ENCODE measurements around the gene SLC22A7. TPM values are rescaled to one million over a fixed set of nuclear protein-coding genes. Genes with fewer than 3 reads are reported as not detected.

Gene SLC22A7
- total RNA-seq, 6 donors from 2014 or later, result not detected

DNA sequence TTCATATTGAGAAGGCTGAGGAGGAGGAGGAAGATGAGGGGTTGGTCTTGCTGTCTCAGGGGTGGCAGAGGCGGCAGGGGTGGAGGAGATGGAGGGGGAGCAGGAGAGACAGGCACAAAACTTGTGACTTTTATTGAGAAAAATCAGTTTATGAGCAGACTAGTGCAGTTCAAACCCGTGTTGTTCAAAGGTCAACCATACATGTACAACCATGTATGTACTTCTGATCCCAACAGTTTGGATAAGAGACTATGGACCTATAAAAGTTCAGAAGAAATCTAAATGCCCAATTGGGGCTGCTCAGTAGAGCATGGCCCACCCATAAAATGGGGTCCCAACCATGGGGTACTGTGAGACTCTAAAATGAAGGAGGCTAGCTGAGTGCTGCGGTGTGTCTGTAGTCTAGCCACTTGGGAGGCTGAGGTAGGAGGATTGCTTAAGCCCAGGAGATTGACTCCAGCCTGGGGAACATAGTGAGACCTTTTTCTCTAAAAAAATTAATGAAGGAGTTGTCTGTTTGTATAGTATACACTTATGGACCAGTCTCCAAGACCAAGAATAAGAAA is 7.6 kb upstream of the SLC22A7 start:
- no peak for DNase-seq
- ATAC-seq (ENCODE audit: low FRiP score in 2 of 2), result no peak
- H3K4me1 ChIP-seq, result peaks cover 0 to 3% (median 0%) of the 10 kb centered on the region in 4 donors
- no peak overlapping the region for H3K27ac ChIP-seq
- peaks cover 0 to 6% (median 2%) of the 10 kb centered on the region in 4 donors for H3K27me3 ChIP-seq
- 72 to 79% methylated on average over 3 of the region's 3 CpGs for WGBS, 2 donors
- TF ChIP-seq, protein P1, sequence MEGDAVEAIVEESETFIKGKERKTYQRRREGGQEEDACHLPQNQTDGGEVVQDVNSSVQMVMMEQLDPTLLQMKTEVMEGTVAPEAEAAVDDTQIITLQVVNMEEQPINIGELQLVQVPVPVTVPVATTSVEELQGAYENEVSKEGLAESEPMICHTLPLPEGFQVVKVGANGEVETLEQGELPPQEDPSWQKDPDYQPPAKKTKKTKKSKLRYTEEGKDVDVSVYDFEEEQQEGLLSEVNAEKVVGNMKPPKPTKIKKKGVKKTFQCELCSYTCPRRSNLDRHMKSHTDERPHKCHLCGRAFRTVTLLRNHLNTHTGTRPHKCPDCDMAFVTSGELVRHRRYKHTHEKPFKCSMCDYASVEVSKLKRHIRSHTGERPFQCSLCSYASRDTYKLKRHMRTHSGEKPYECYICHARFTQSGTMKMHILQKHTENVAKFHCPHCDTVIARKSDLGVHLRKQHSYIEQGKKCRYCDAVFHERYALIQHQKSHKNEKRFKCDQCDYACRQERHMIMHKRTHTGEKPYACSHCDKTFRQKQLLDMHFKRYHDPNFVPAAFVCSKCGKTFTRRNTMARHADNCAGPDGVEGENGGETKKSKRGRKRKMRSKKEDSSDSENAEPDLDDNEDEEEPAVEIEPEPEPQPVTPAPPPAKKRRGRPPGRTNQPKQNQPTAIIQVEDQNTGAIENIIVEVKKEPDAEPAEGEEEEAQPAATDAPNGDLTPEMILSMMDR (IDR thresholded peaks at IDR 0.05), result no peak
- TF ChIP-seq POLR2A (IDR thresholded peaks at IDR 0.05) (no peak), POLR2AphosphoS5 (IDR thresholded peaks at IDR 0.05) (no peak), EP300 (IDR thresholded peaks at IDR 0.05) (no peak)
- no peaks in the 10 kb centered on the region for H3K36me3 ChIP-seq
- H3K4me3 ChIP-seq, result no peak overlapping the region
- H3K9me3 ChIP-seq, result no peaks in the 10 kb centered on the region

DNA sequence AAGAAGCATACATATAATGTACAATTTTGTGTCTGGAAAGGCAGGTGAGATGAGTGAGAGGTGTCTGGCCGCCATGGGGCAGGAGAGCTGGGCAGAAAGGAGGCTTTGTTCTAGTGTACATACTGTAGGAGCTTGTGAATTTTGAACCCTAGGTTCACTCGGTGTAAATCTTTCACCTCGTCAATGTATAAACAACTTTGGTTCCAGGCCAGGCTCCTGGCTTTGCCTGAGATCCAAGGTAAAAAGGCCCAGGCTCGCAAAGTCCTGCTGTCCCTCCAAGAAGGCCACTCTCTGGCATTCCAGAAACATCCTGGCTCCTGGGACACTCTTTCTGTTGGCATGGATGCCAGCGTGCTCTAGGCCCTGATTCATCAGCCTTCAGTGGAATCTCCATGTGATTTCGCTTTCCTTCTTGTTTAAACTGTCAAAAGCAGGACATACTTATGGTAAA is 7.1 kb upstream of the SLC22A7 start:
- Histone ChIP-seq H3K4me3 (no peak overlapping the region), H3K27me3 (peaks cover 0 to under 1% (median 0%) of the 10 kb centered on the region in 4 donors), H3K27ac (no peak overlapping the region), H3K4me1 (no peaks in the 10 kb centered on the region), H3K9me3 (no peaks in the 10 kb centered on the region), H3K36me3 (no peaks in the 10 kb centered on the region)
- 81 to 83% methylated on average over 6 of the region's 6 CpGs for WGBS, 2 donors
- TF ChIP-seq, protein P1 (IDR thresholded peaks at IDR 0.05), result no peak
- TF ChIP-seq POLR2AphosphoS5 (IDR thresholded peaks at IDR 0.05) (no peak), POLR2A (IDR thresholded peaks at IDR 0.05) (no peak), EP300 (IDR thresholded peaks at IDR 0.05) (no peak)
- ATAC-seq (ENCODE audit: low FRiP score in 2 of 2) (no peak), DNase-seq (no peak)

DNA sequence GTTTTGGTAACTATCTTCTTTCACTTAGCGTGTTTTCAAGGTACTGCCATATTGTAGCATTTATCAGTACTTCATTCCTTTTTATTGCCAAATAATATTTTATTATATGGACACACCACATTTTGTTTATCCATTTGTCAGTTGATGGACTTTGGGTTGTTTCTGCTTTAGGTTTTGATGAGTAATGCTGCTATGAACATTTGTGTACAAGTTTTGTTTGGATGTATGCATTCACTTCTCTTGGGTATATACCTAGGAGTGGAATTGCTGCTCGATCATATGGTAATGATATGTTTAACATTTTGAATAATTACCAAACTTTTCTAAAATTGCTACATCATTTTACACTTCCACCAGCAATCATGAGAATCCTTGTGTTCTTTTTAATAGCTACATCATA is 6.4 kb upstream of the SLC22A7 start:
- Histone ChIP-seq H3K4me3 (no peak overlapping the region), H3K4me1 (no peaks in the 10 kb centered on the region), H3K27ac (no peak overlapping the region), H3K36me3 (no peaks in the 10 kb centered on the region), H3K27me3 (no peaks in the 10 kb centered on the region), H3K9me3 (no peaks in the 10 kb centered on the region)
- ATAC-seq (ENCODE audit: low FRiP score in 2 of 2), result no peak
- TF ChIP-seq, protein P1 (IDR thresholded peaks at IDR 0.05), result no peak
- TF ChIP-seq POLR2AphosphoS5 (IDR thresholded peaks at IDR 0.05), result no peak
- 88 to 89% methylated on average over 2 of the region's 2 CpGs for WGBS, 2 donors
- DNase-seq, result no peak

DNA sequence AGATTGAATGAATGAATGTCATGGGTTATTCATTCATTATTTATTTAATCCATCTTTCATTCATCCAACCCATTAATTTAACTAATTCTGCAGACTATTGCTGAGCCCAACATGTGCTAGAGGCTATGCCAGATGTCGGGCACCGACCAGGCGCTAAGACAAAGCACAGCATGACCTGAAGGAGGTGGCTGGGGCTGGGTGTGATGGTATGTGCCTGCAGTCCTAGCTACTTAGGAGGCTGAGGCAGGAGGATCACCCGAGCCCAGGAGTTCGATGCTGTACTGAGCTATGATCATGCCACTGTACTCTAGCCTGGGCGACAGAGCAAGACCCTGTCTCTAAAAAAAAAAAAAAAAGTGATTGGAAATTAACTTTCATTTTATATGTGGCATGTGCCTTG is 5.7 kb upstream of the SLC22A7 start:
- Histone ChIP-seq H3K4me3 (no peak overlapping the region), H3K27me3 (no peaks in the 10 kb centered on the region), H3K9me3 (no peaks in the 10 kb centered on the region), H3K36me3 (no peaks in the 10 kb centered on the region), H3K27ac (no peak overlapping the region), H3K4me1 (no peaks in the 10 kb centered on the region)
- DNase-seq (no peak), ATAC-seq (ENCODE audit: low FRiP score in 2 of 2) (no peak)
- TF ChIP-seq, protein P1 (IDR thresholded peaks at IDR 0.05), result no peak
- no peak for TF ChIP-seq POLR2AphosphoS5 (IDR thresholded peaks at IDR 0.05)
- TF ChIP-seq POLR2A (IDR thresholded peaks at IDR 0.05), result no peak
- TF ChIP-seq EP300 (IDR thresholded peaks at IDR 0.05), result no peak
- 82 to 90% methylated on average over 6 of the region's 6 CpGs for WGBS, 2 donors

DNA sequence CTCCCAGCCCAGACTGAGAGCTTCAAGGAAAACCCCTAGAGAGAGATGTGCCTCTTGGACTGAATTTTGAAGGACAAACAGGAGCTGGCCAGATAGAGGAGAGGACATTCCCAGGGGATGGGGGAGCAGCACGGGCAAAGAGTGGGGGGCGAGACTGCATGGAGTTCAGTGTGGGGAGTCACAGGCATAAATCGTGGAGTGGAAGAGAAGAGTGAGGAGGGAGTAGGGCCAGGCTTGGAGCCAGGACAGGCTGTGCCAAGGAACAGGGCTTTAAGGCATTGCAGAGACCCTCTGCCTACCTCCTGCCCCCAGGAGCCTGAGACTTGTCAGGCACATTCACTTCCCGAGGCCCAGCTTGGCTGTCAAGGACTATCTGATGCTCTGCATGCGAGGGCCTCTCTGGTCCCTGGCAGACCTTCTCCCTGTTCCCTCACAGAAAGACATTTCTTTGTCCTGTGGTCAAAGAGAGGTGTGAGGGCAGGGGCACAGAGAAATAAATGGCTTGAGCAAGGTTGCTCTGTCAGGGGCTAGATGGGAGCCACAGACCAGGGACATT is 5.2 kb upstream of the SLC22A7 start:
- Histone ChIP-seq H3K27ac (no peak overlapping the region), H3K9me3 (no peaks in the 10 kb centered on the region), H3K4me3 (no peak overlapping the region), H3K27me3 (no peaks in the 10 kb centered on the region), H3K4me1 (no peaks in the 10 kb centered on the region), H3K36me3 (no peaks in the 10 kb centered on the region)
- DNase-seq (no peak), ATAC-seq (ENCODE audit: low FRiP score in 2 of 2) (no peak)
- 74 to 75% methylated on average over 5 of the region's 5 CpGs for WGBS, 2 donors
- no peak for TF ChIP-seq POLR2A (IDR thresholded peaks at IDR 0.05)
- no peak for TF ChIP-seq EP300 (IDR thresholded peaks at IDR 0.05)
- no peak for TF ChIP-seq POLR2AphosphoS5 (IDR thresholded peaks at IDR 0.05)
